H9 (cell line): Measurements from ENCODE around the gene UBALD1. TPM values are rescaled to one million over a fixed set of nuclear protein-coding genes. Genes with fewer than 3 reads are reported as not detected.

Experiments
- DNase-seq: peaks from one replicate; pipeline ENCODE4 v3.0.0-alpha.2; 2017
- H2AFZ ChIP-seq: one replicate; pipeline ENCODE4 v1.6.1; 2013; ENCODE audit warnings: mild to moderate bottlenecking, low read length, control low read depth, moderate library complexity
- H2AK5ac ChIP-seq: 2 replicates; pipeline ENCODE4 v1.6.1; 2013; ENCODE audit warnings: low read length, control low read depth, mixed read lengths; ENCODE audit not compliant: insufficient read length
- H2BK120ac ChIP-seq: one replicate; pipeline ENCODE4 v1.6.1; 2013; ENCODE audit warnings: low read depth, mild to moderate bottlenecking, low read length, control low read depth, inconsistent platforms; ENCODE audit not compliant: poor library complexity, severe bottlenecking
- H2BK12ac ChIP-seq: 2 replicates; pipeline ENCODE4 v1.6.1; 2013; ENCODE audit warnings: low read length, control low read depth, mixed read lengths, low read depth; ENCODE audit not compliant: insufficient read length
- H2BK15ac ChIP-seq: 2 replicates; pipeline ENCODE4 v1.6.1; 2013; ENCODE audit warnings: low read depth, low read length, control low read depth
- H2BK20ac ChIP-seq: one replicate; pipeline ENCODE4 v1.6.1; 2013; ENCODE audit warnings: low read depth, mild to moderate bottlenecking, low read length, control low read depth, inconsistent platforms; ENCODE audit not compliant: poor library complexity, severe bottlenecking
- H2BK5ac ChIP-seq: 2 replicates; pipeline ENCODE4 v1.6.1; 2013; ENCODE audit warnings: low read length, control low read depth, mixed read lengths; ENCODE audit not compliant: insufficient read length
- H3K14ac ChIP-seq: 2 replicates; pipeline ENCODE4 v1.6.1; 2013; ENCODE audit warnings: low read length, control low read depth; ENCODE audit not compliant: insufficient read depth
- H3K18ac ChIP-seq: 2 replicates; pipeline ENCODE4 v1.6.1; 2013; ENCODE audit warnings: low read depth, mild to moderate bottlenecking, mixed read lengths, low read length, control low read depth; ENCODE audit not compliant: insufficient read length
- H3K23ac ChIP-seq: 2 replicates; pipeline ENCODE4 v1.6.1; 2013; ENCODE audit warnings: low read length, control low read depth, mixed read lengths, low read depth; ENCODE audit not compliant: insufficient read length
- H3K23me2 ChIP-seq: 2 replicates; pipeline ENCODE4 v1.6.1; 2013; ENCODE audit warnings: low read depth, mild to moderate bottlenecking, mixed read lengths, low read length, control low read depth; ENCODE audit not compliant: insufficient read length, poor library complexity, severe bottlenecking
- H3K27ac ChIP-seq: 2 replicates; pipeline ENCODE4 v1.5.1; 2013; ENCODE audit warnings: low read length, control low read depth, mixed read lengths, low read depth; ENCODE audit not compliant: insufficient read length
- H3K27me3 ChIP-seq: 2 replicates; pipeline ENCODE4 v1.6.1; 2013; ENCODE audit warnings: low read length, control low read depth, inconsistent platforms; ENCODE audit not compliant: insufficient read depth
- H3K4ac ChIP-seq: 2 replicates; pipeline ENCODE4 v1.6.1; 2013; ENCODE audit warnings: low read depth, mild to moderate bottlenecking, control low read depth, inconsistent platforms, low read length, moderate library complexity
- H3K4me1 ChIP-seq: 2 replicates; pipeline ENCODE4 v1.6.1; 2013; ENCODE audit warnings: low read length, control low read depth, inconsistent platforms; ENCODE audit not compliant: insufficient read depth
- H3K4me2 ChIP-seq: 2 replicates; pipeline ENCODE4 v1.6.1; 2013; ENCODE audit warnings: low read length, control low read depth, mixed read lengths; ENCODE audit not compliant: insufficient read length, insufficient read depth
- H3K56ac ChIP-seq: 2 replicates; pipeline ENCODE4 v1.6.1; 2013; ENCODE audit warnings: low read depth, mild to moderate bottlenecking, mixed read lengths, low read length, control low read depth; ENCODE audit not compliant: insufficient read length
- H3K79me1 ChIP-seq: 2 replicates; pipeline ENCODE4 v1.6.1; 2013; ENCODE audit warnings: low read depth, mild to moderate bottlenecking, moderate library complexity, low read length, control low read depth, inconsistent platforms; ENCODE audit not compliant: insufficient read depth, poor library complexity, severe bottlenecking
- H3K79me2 ChIP-seq: 2 replicates; pipeline ENCODE4 v1.6.1; 2013; ENCODE audit warnings: low read length, control low read depth, inconsistent platforms; ENCODE audit not compliant: insufficient read depth
- H3K9ac ChIP-seq: 2 replicates; pipeline ENCODE4 v1.6.1; 2013; ENCODE audit warnings: low read length, control low read depth, mixed read lengths; ENCODE audit not compliant: insufficient read length; ENCODE audit errors: extremely low read depth
- H3K9me3 ChIP-seq: one replicate; pipeline ENCODE4 v1.6.1; 2013; ENCODE audit warnings: low read depth, low read length, inconsistent platforms; ENCODE audit not compliant: control insufficient read depth
- H3T11ph ChIP-seq: one replicate; pipeline ENCODE4 v1.6.1; 2013; ENCODE audit warnings: mild to moderate bottlenecking, low read length, control low read depth, inconsistent platforms
- H4K20me1 ChIP-seq: one replicate; pipeline ENCODE4 v1.6.1; 2013; ENCODE audit not compliant: control insufficient read depth, insufficient read length, insufficient read depth
- H4K5ac ChIP-seq: 2 replicates; pipeline ENCODE4 v1.6.1; 2013; ENCODE audit warnings: low read depth, mild to moderate bottlenecking, mixed read lengths, low read length, control low read depth; ENCODE audit not compliant: insufficient read length
- H4K8ac ChIP-seq: replicated peaks from 2 replicates; pipeline ENCODE4 v1.6.1; 2013; ENCODE audit warnings: low read length, control low read depth, mixed read lengths, low read depth; ENCODE audit not compliant: insufficient read length
- H4K91ac ChIP-seq: 2 replicates; pipeline ENCODE4 v1.6.1; 2013; ENCODE audit warnings: low read depth, mild to moderate bottlenecking, moderate library complexity, mixed read lengths, low read length, control low read depth; ENCODE audit not compliant: insufficient read length
- H3K27ac Mint-ChIP-seq, 3 experiments: 2 replicates in 2 of 3; 3 replicates in 1 of 3; pipeline ENCODE4 v1.8.0; 2020 to 2021; ENCODE audit warnings: mixed read lengths in 3 of 3, mild to moderate bottlenecking in 1 of 3, moderate library complexity in 1 of 3
- H3K27me3 Mint-ChIP-seq: 2 replicates; pipeline ENCODE4 v1.8.0; 2021; ENCODE audit warnings: low read depth, mild to moderate bottlenecking, moderate library complexity, mixed read lengths
- H3K36me3 Mint-ChIP-seq, 3 experiments: 2 replicates in 2 of 3; 3 replicates in 1 of 3; pipeline ENCODE4 v1.8.0; 2020 to 2021; ENCODE audit warnings: low read depth in 3 of 3, mixed read lengths in 3 of 3; ENCODE audit not compliant: insufficient read depth in 1 of 3
- H3K4me1 Mint-ChIP-seq, 2 experiments: 2 replicates each; pipeline ENCODE4 v1.8.0; 2020; ENCODE audit warnings: mixed read lengths in 2 of 2
- H3K4me3 Mint-ChIP-seq, 2 experiments: 2 replicates in 1 of 2; 3 replicates in 1 of 2; pipeline ENCODE4 v1.8.0; 2020 to 2021; ENCODE audit warnings: mild to moderate bottlenecking in 2 of 2, mixed read lengths in 2 of 2, moderate library complexity in 1 of 2
- H3K9me3 Mint-ChIP-seq, 2 experiments: 2 replicates in 1 of 2; 3 replicates in 1 of 2; pipeline ENCODE4 v1.8.0; 2020; ENCODE audit warnings: mild to moderate bottlenecking in 2 of 2, mixed read lengths in 2 of 2, moderate library complexity in 1 of 2
- CTCF ChIP-seq: fragments of 200-600 bp; sonication (generic); conservative IDR thresholded peaks from 3 replicates; pipeline ENCODE4 v1.8.0; 2021; ENCODE audit warnings: antibody characterized with exemption, mild to moderate bottlenecking
- WGBS: extraction: QIAGEN DNeasy Blood & Tissue Kit; methylation state at CpG from one replicate; pipeline ENCODE4 v1.1.7; 2013; ENCODE audit warnings: missing lambda C conversion rate, low lambda C conversion rate, mixed read lengths; ENCODE audit not compliant: insufficient read length; ENCODE audit errors: extremely low coverage; 5-methylcytosine and 5-hydroxymethylcytosine counted together
- total RNA-seq: library from RNA; stranded (reverse); gene quantifications from 2 replicates; pipeline ENCODE4 v1.2.1, GENCODE V29; 2021

Gene UBALD1
- total RNA-seq, 1 experiment from 2014 or later, result 80.9 TPM

GRCh38 chr16:4640572-4641305 lies 26.1 kb upstream of the UBALD1 start:
- Histone ChIP-seq H2BK12ac (no peak overlapping the region), H3K9ac (no peak overlapping the region), H3K4me1 (no peaks in the 10 kb centered on the region), H3T11ph (no peak overlapping the region), H3K27ac (no peak overlapping the region), H3K79me2 (no peaks in the 10 kb centered on the region; the same call in 1 of the 2 replicates), H4K20me1 (no peaks in the 10 kb centered on the region), H2BK15ac (no peak overlapping the region), H2AK5ac (no peak overlapping the region), H3K14ac (no peak overlapping the region), H4K5ac (no peak overlapping the region), H2AFZ (no peak overlapping the region), H3K9me3 (no peaks in the 10 kb centered on the region), H3K27me3 (no peaks in the 10 kb centered on the region), H3K4ac (no peak overlapping the region), H3K23me2 (no peaks in the 10 kb centered on the region), H3K4me2 (no peak overlapping the region), H2BK120ac (no peak overlapping the region), H3K18ac (no peak overlapping the region), H4K8ac (no peak overlapping the region), H2BK5ac (no peak overlapping the region), H3K79me1 (peaks cover 7% of the 10 kb centered on the region), H2BK20ac (no peak overlapping the region), H4K91ac (no peak overlapping the region), H3K56ac (no peak overlapping the region), H3K23ac (no peak overlapping the region)
- WGBS, result no CpG with 5 or more reads among the region's 19 CpGs
- Mint-ChIP-seq H3K4me3 (no peak overlapping the region), H3K27ac (peak overlapping the region; percentile 9 to 91 (median 21); a peak in 4 of 7 replicates), H3K4me1 (peaks cover 7 to 8% of the 10 kb centered on the region in 2 experiments; a peak in 3 of 4 replicates), H3K9me3 (no peaks in the 10 kb centered on the region), H3K27me3 (no peaks in the 10 kb centered on the region), H3K36me3 (peaks cover 5 to 9% (median 7%) of the 10 kb centered on the region in 3 experiments; a peak in 4 of 7 replicates)
- TF ChIP-seq CTCF, result no peak
- no peak for DNase-seq
